HG03139 (cell line): ENCODE data around the gene RNF121.

Experiments
- ATAC-seq: cut with Tn5 transposase; IDR thresholded peaks from one replicate; pipeline ENCODE4 v1.9.1; 2021; ENCODE audit not compliant: unreplicated experiment

RNF121 gene

GRCh38 chr11:71979602-71980001 lies 50.8 kb downstream of the RNF121 start:
- no peak for ATAC-seq

- no peak for ATAC-seq
Observed at GRCh38 chr11:71986131-71986530, 57.3 kb downstream of the RNF121 start.

- no peak for ATAC-seq
Observed at GRCh38 chr11:71987521-71987920, 58.7 kb downstream of the RNF121 start.

- no peak for ATAC-seq
Observed at GRCh38 chr11:71988050-71988449, 59.2 kb downstream of the RNF121 start.

GRCh38 chr11:71990701-71991100 lies 61.9 kb downstream of the RNF121 start:
- no peak for ATAC-seq

GRCh38 chr11:71991494-71991893 lies 62.6 kb downstream of the RNF121 start:
- ATAC-seq = peak; percentile 52

GRCh38 chr11:71992136-71992730 lies 63.4 kb downstream of the RNF121 start:
- ATAC-seq = no peak

- no peak for ATAC-seq
Observed at GRCh38 chr11:71994786-71995185, 65.9 kb downstream of the RNF121 start.

- no peak for ATAC-seq
Observed at GRCh38 chr11:71995726-71996291, 67.0 kb downstream of the RNF121 start.

- ATAC-seq = no peak
Observed at GRCh38 chr11:71996517-71996916, 67.7 kb downstream of the RNF121 start.

- no peak for ATAC-seq
Observed at GRCh38 chr11:71996946-71997345, 68.1 kb downstream of the RNF121 start.

- ATAC-seq = no peak
Observed at GRCh38 chr11:71997594-71997993, 68.7 kb downstream of the RNF121 start.

- ATAC-seq = no peak
Observed at GRCh38 chr11:71998061-71998460, 69.2 kb downstream of the RNF121 start.

- no peak for ATAC-seq
Observed at GRCh38 chr11:71998649-71999310, 69.9 kb downstream of the RNF121 start, which contains the start of gene IL18BP. Gene IL18BP, plus strand, starts transcription at chr11:71998909. Its CDS starts 1,076 bp downstream, at chr11:71999985.

- no peak for ATAC-seq
Observed at GRCh38 chr11:71999362-71999761, 70.5 kb downstream of the RNF121 start.

GRCh38 chr11:71999798-72000197 lies 71.0 kb downstream of the RNF121 start:
- ATAC-seq = no peak

GRCh38 chr11:72000202-72000867 lies 71.5 kb downstream of the RNF121 start:
- ATAC-seq = no peak

GRCh38 chr11:72001285-72001684 lies 72.4 kb downstream of the RNF121 start:
- ATAC-seq = no peak

GRCh38 chr11:72001834-72002591 lies 73.2 kb downstream of the RNF121 start:
- no peak for ATAC-seq

- ATAC-seq = no peak
Observed at GRCh38 chr11:72002841-72003775, 74.3 kb downstream of the RNF121 start.
